Measurements from ENCODE around the gene SLC19A2. TPM values are rescaled to one million over a fixed set of nuclear protein-coding genes. Genes with fewer than 3 reads are reported as not detected.
A peak's percentile ranks its signal among the peaks of the same experiment; 100 is the strongest.

SLC19A2 gene
- total and polyA plus RNA-seq, 3 donors from 2014 or later: 14.6 to 26.5 (median 22.5) TPM

DNA sequence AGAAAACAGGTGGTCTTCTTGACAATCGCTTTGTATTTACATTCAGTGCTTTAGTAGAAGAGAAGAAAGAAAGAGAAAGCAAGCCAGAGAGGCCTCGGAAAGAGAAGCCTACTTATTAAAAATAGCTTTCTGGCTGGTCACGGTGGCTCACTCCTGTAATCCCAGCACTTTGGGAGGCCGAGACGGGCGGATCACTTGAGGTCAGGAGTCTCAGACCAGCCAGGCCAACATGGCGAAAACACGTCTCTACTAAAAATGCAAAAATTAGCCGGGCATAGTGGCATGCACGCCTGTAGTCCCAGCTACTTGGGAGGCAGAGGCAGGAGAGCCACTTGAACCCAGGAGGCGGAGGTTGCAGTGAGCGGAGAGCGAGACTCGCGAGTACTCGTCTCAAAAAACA, 1.8 kb upstream of the SLC19A2 start:
- no peak overlapping the region for H3K4me3 ChIP-seq
- H3K27ac ChIP-seq: peak overlapping the region in 1 of 2 donors; percentile 98
- no peaks in the 10 kb centered on the region for H3K9me3 ChIP-seq
- 50 to 79% methylated on average over 16 of the region's 16 CpGs for WGBS, 2 donors
- no peaks in the 10 kb centered on the region for H3K27me3 ChIP-seq
- no peaks in the 10 kb centered on the region for H3K36me3 ChIP-seq (ENCODE audit: low read depth, missing control alignments)
- intact Hi-C loops (cut with DNase I; ENCODE audit: low total_unique reads): no loop called here
- DNase-seq: no peak
- H3K4me1 ChIP-seq: peaks cover 13% of the 10 kb centered on the region
- TF ChIP-seq POLR2A (IDR thresholded peaks at IDR 0.05): no peak

DNA sequence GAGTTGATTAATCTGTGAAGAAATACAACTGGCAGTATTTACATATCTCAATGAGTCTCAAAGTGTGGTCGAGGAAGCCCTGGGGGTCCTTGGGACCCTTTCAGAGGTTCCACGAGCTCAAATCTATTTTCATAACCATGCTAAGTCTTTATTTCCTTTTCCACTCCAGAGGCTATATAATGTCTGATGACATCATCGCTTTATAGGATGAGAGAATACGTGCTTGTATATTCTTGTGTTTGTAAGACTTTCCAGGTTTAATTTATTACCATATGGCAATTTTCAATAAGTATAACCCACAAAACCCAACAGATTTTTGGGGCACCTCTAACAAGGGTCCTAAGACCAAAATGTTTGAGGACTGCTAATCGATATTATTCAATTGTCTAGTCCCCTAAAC, 1.4 kb upstream of the SLC19A2 start:
- Histone ChIP-seq H3K36me3 (ENCODE audit: low read depth, missing control alignments) (no peaks in the 10 kb centered on the region), H3K9me3 (no peaks in the 10 kb centered on the region), H3K4me1 (peaks cover 13% of the 10 kb centered on the region), H3K27ac (peak overlapping the region; percentile 93 to 98), H3K27me3 (no peaks in the 10 kb centered on the region), H3K4me3 (no peak overlapping the region)
- intact Hi-C loops (cut with DNase I; ENCODE audit: low total_unique reads): no loop called here
- no peak for DNase-seq
- TF ChIP-seq POLR2A (IDR thresholded peaks at IDR 0.05): no peak
- TF ChIP-seq, protein P1, sequence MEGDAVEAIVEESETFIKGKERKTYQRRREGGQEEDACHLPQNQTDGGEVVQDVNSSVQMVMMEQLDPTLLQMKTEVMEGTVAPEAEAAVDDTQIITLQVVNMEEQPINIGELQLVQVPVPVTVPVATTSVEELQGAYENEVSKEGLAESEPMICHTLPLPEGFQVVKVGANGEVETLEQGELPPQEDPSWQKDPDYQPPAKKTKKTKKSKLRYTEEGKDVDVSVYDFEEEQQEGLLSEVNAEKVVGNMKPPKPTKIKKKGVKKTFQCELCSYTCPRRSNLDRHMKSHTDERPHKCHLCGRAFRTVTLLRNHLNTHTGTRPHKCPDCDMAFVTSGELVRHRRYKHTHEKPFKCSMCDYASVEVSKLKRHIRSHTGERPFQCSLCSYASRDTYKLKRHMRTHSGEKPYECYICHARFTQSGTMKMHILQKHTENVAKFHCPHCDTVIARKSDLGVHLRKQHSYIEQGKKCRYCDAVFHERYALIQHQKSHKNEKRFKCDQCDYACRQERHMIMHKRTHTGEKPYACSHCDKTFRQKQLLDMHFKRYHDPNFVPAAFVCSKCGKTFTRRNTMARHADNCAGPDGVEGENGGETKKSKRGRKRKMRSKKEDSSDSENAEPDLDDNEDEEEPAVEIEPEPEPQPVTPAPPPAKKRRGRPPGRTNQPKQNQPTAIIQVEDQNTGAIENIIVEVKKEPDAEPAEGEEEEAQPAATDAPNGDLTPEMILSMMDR (IDR thresholded peaks at IDR 0.05): no peak
- 68 to 75% methylated on average over 5 of the region's 5 CpGs for WGBS, 2 donors

DNA sequence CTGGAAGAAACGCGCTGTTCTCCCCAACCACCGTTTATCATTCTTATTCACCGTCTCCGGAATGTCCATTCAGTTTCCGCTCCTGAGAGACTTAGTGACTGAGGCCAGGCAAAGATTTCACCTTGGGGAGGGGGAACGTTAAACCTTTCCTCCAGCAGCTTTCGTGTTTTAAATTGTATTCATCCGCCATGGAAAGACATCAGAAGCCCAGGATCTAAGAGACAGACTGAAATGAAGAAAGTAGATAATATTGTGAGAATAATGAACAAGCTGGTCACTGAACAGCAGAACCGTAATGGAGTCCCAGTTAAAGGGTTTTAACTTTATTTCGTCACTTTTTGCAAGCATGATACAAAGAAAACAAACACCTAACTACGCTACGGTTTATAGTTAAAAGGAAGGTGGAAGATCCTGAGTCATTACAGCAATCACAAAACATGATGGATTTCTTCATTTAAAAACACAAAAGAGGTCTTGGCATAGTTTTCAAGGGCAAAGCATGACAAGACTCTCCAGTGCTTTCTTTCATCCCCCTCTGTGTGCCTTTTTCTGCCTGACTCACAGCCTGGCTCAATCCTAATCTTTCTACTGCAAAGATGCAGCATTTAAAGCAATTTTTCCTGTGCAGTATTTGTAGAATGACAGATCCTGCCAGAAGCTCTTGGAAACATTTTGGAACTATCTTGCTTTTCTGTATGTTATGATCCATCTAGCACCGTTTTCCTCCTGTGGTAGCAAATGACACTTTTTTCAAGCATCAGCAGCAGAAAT, 722 bp upstream of the SLC19A2 start:
- WGBS, 2 donors: 1 to 2% methylated on average over 14 of the region's 14 CpGs
- intact Hi-C loops (cut with DNase I; ENCODE audit: low total_unique reads): no loop called here
- DNase-seq: no peak

DNA sequence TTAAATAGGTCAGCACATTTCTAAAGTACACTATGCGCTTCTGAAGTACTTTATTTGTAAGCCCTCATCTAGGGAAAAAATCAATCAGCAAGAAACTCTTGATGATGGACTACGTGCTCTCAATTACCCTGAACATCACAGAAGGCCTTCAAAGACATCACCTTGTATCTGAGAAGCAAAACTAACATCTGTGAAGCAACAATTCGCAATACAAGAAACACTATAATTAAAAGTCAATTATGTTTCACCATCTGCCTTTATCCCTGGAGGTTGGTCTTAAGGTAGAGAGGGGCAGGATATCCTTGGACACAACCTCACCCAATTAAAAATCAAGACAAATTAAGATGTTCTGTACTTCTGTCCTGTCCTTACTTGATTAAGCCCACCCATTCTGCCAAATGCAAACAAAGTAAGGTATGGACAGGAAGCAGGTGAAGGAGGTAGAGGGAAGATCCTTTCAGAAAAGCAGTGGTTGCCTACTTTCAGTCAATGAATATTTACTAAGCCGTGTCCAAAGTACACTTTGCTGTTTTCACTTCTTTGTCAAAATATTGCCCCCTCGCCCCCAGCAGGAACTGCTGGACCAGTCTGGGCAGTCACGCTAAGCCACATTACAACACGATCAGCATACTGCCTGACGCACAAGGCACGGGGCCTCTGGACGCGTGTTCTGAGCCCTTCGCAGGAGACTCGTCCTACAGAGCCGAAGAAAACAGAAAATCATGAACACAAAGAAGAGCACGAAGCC, 887 bp downstream of the SLC19A2 start:
- 7 to 10% methylated on average over 15 of the region's 15 CpGs for WGBS, 2 donors
- intact Hi-C loops (cut with DNase I; ENCODE audit: low total_unique reads): no loop called here
- Histone ChIP-seq H3K4me1 (peaks cover 13% of the 10 kb centered on the region), H3K4me3 (peak overlapping the region; percentile 83 to 84), H3K36me3 (ENCODE audit: low read depth, missing control alignments) (no peaks in the 10 kb centered on the region), H3K27me3 (no peaks in the 10 kb centered on the region), H3K27ac (peak overlapping the region; percentile 93 to 98), H3K9me3 (no peaks in the 10 kb centered on the region)
- peak; percentile 66 for DNase-seq
- TF ChIP-seq, protein P1 (IDR thresholded peaks at IDR 0.05): no peak
- TF ChIP-seq POLR2A (IDR thresholded peaks at IDR 0.05): no peak

More for the DNA sequence above, 722 bp upstream of the SLC19A2 start:
- no peaks in the 10 kb centered on the region for H3K27me3 ChIP-seq
- peak overlapping the region; percentile 83 to 84 for H3K4me3 ChIP-seq
- no peaks in the 10 kb centered on the region for H3K9me3 ChIP-seq
- H3K4me1 ChIP-seq: peaks cover 13% of the 10 kb centered on the region
- TF ChIP-seq POLR2A (IDR thresholded peaks at IDR 0.05): no peak
- TF ChIP-seq, protein P1 (IDR thresholded peaks at IDR 0.05): no peak
- H3K27ac ChIP-seq: peak overlapping the region; percentile 93 to 98
- no peaks in the 10 kb centered on the region for H3K36me3 ChIP-seq (ENCODE audit: low read depth, missing control alignments)

DNA sequence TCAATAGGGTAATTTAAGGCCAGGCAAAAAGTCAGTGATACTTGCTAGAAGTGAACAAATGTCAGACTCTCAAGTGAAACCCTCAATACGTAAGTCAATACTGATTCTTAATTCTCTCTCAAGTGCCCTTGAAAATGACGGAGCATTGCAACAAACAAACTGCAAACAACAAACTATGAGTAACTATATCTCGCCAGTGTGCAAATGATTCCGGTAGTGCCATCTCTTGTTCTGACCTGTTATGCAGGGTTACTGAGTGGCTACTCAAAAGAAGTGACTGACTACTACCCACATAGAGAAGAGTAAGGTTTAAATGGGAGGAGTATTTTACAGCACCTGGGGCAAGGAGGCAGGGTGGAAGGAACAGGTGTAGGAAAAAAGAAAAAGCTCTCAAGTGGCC, 1.6 kb downstream of the SLC19A2 start:
- H3K9me3 ChIP-seq: no peaks in the 10 kb centered on the region
- DNase-seq: no peak
- H3K4me1 ChIP-seq: peaks cover 13% of the 10 kb centered on the region
- H3K36me3 ChIP-seq (ENCODE audit: low read depth, missing control alignments): no peaks in the 10 kb centered on the region
- H3K27ac ChIP-seq: peak overlapping the region; percentile 93 to 98
- peak overlapping the region; percentile 83 to 84 for H3K4me3 ChIP-seq
- intact Hi-C loops (cut with DNase I; ENCODE audit: low total_unique reads): no loop called here
- TF ChIP-seq POLR2A (IDR thresholded peaks at IDR 0.05): no peak
- TF ChIP-seq, protein P1 (IDR thresholded peaks at IDR 0.05): no peak
- H3K27me3 ChIP-seq: no peaks in the 10 kb centered on the region
- 51 to 55% methylated on average over 4 of the region's 4 CpGs for WGBS, 2 donors
